Heart left ventricle (tissue), 16 donors: Measurements from ENCODE around the gene ARPC1A. TPM values are rescaled to one million over a fixed set of nuclear protein-coding genes. Genes with fewer than 3 reads are reported as not detected.

Experiments
- ATAC-seq, 4 donors: fragments of 200-7000 bp; cut with Tn5 transposase; one replicate each; pipeline ENCODE4 v1.9.1; 2020 to 2022; ENCODE audit warnings: moderate library complexity in 4 of 4, mild to moderate bottlenecking in 3 of 4, moderate number of reproducible peaks in 1 of 4
- DNase-seq, 5 donors: peaks; one replicate each; pipeline ENCODE4 v3.0.0-alpha.2; 2020
- H3K27ac ChIP-seq, 12 donors: fragments of 200-600 bp; sonication (generic) in 4 of 12; one replicate each; pipeline versions ENCODE4 v1.5.0 to v1.8.0; 2016 to 2022; ENCODE audit warnings: mild to moderate bottlenecking in 2 of 12
- H3K27me3 ChIP-seq, 9 donors: fragments of 200-600 bp; sonication (generic) in 2 of 9; one replicate each; pipeline versions ENCODE4 v1.5.1 to v1.8.0; 2016 to 2022; ENCODE audit warnings: mild to moderate bottlenecking in 3 of 9
- H3K36me3 ChIP-seq, 9 donors: fragments of 200-600 bp; sonication (generic) in 2 of 9; one replicate each; pipeline versions ENCODE4 v1.5.0 to v1.8.0; 2018 to 2022; ENCODE audit warnings: mild to moderate bottlenecking in 2 of 9
- H3K4me1 ChIP-seq, 12 donors: fragments of 200-600 bp; sonication (generic) in 4 of 12; one replicate each; pipeline versions ENCODE4 v1.5.0 to v1.8.0; 2016 to 2022; ENCODE audit warnings: mild to moderate bottlenecking in 3 of 12
- H3K4me3 ChIP-seq, 12 donors: fragments of 200-600 bp; sonication (generic) in 4 of 12; one replicate each; pipeline versions ENCODE4 v1.5.0 to v1.8.0; 2017 to 2022; ENCODE audit warnings: mild to moderate bottlenecking in 9 of 12, moderate library complexity in 4 of 12
- H3K9me3 ChIP-seq, 12 donors: fragments of 200-600 bp; sonication (generic) in 4 of 12; one replicate each; pipeline versions ENCODE4 v1.5.0 to v1.8.0; 2016 to 2022; ENCODE audit warnings: mild to moderate bottlenecking in 1 of 12
- CTCF ChIP-seq, 12 donors: fragments of 200-600 bp; sonication (generic) in 4 of 12; IDR thresholded peaks; one replicate each; pipeline versions ENCODE4 v1.5.0 to v1.8.0; 2018 to 2022; ENCODE audit warnings: antibody characterized with exemption in 12 of 12, mild to moderate bottlenecking in 5 of 12
- POLR2A ChIP-seq, 2 donors: fragments of 450-650 bp; IDR thresholded peaks; one replicate each; pipeline ENCODE4 v1.6.1; 2017; ENCODE audit warnings: antibody characterized with exemption in 2 of 2, mild to moderate bottlenecking in 2 of 2, moderate library complexity in 2 of 2
- WGBS, 4 donors: extraction: QIAGEN DNeasy Blood & Tissue Kit in 2 of 4; methylation state at CpG; one replicate each; pipeline versions ENCODE4 v1.1.5 to v1.1.7; 2013 to 2018; 5-methylcytosine and 5-hydroxymethylcytosine counted together
- intact Hi-C, 10 donors: fragments of 100-400 bp; cut with DNase I; formaldehyde crosslinking; loops; one replicate each; pipeline versions ENCODE4 v1.11.1 to v1.14.2; 2022
- polyA plus RNA-seq, 2 donors: library from polyadenylated mRNA; stranded (reverse); fragments of 200-250 nt; gene quantifications; one replicate each; pipeline ENCODE4 v1.2.3, GENCODE V29; 2013
- total RNA-seq, 9 donors: library from RNA; depleted of rRNA in 2 of 9; stranded (reverse); fragments of >200 nt in 2 of 9; fragmentation: NEBNext Ultra II Directional in 3 of 9; extraction: Animal tissue kit (Norgen Biotek cat#: 25700) in 3 of 9; gene quantifications; one replicate each; pipeline versions ENCODE4 v1.1.0 to v1.2.4, GENCODE V29; 2016 to 2023
- donor health status: ischemic (EF 13 %, LVEDD 7.1; RV severe dilation, severe dysfunction).
- donor health status: healthy with polysubstance abuse.
- donor health status: DM: no; HTN: yes; CAD: no.
- donor health status: DM: no; HTN: no; CAD: no.
- donor health status: ischemic (EF 25% LVEDD 6.9; RV normal size, moderate dysfunction).
- donor health status: ischemic (EF 25% LVEDD 5.7; RV mildly dilated, moderate dysfunction).
- donor health status: healthy.
- donor health status: DM: yes; HTN: yes; CAD: no.
- donor health status: ischemic (EF 35%, LVEDD 5.7; RV mildly dilated, moderate dysfunction).
- donor health status: nonischemic (EF 11% LVEDD 7.7; RV severe dilation, severe dysfunction).
- donor health status: DM: yes; HTN: yes; CAD: no.
- donor health status: PGD.
- donor health status: ischemic (EF 29% LVEDD 5.4; RV normal size, mild dysfunction).
- donor health status: nonischemic (EF 23%, LVEDD 6.1; RV moderate dilation, normal function).

Gene ARPC1A
- total and polyA plus RNA-seq, 11 donors, result 97.1 to 208 (median 146) TPM

GRCh38 chr7:99402854-99403253, 77.2 kb downstream of the ARPC1A start:
- H3K4me1 ChIP-seq, result peaks cover 11 to 43% (median 28%) of the 10 kb centered on the region in 12 donors
- H3K27me3 ChIP-seq, result no peaks in the 10 kb centered on the region
- no peaks in the 10 kb centered on the region for H3K9me3 ChIP-seq
- 96 to 98% (median 98%) methylated on average over 3 of the region's 3 CpGs for WGBS, 4 donors
- H3K27ac ChIP-seq, result no peak overlapping the region
- no peak for DNase-seq
- intact Hi-C loops, result no loop called here
- no peak overlapping the region for H3K4me3 ChIP-seq
- H3K36me3 ChIP-seq, result peaks cover 0 to 77% (median 69%) of the 10 kb centered on the region in 9 donors
- TF ChIP-seq CTCF (IDR thresholded peaks at IDR 0.05) (no peak), POLR2A (IDR thresholded peaks at IDR 0.05) (no peak)
- ATAC-seq, result no peak

GRCh38 chr7:99403764-99404163, 78.1 kb downstream of the ARPC1A start:
- peaks cover 0 to 68% (median 60%) of the 10 kb centered on the region in 9 donors for H3K36me3 ChIP-seq
- H3K27ac ChIP-seq, result no peak overlapping the region
- peaks cover 11 to 44% (median 28%) of the 10 kb centered on the region in 12 donors for H3K4me1 ChIP-seq
- no peaks in the 10 kb centered on the region for H3K27me3 ChIP-seq
- 90 to 96% (median 95%) methylated on average over 5 of the region's 5 CpGs for WGBS, 4 donors
- DNase-seq, result peak in 1 of 5 donors; percentile 45
- intact Hi-C loops, result no loop called here
- ATAC-seq, result no peak
- no peaks in the 10 kb centered on the region for H3K9me3 ChIP-seq
- H3K4me3 ChIP-seq, result no peak overlapping the region
- TF ChIP-seq POLR2A (IDR thresholded peaks at IDR 0.05) (no peak), CTCF (IDR thresholded peaks at IDR 0.05) (no peak)

GRCh38 chr7:99404235-99404976, 78.7 kb downstream of the ARPC1A start:
- WGBS, 4 donors, result 75 to 83% (median 80%) methylated on average over 13 to 18 of the region's 18 CpGs
- no peak overlapping the region for H3K27ac ChIP-seq
- DNase-seq (peak in 1 of 5 donors; percentile 51), ATAC-seq (no peak)
- peaks cover 11 to 44% (median 29%) of the 10 kb centered on the region in 12 donors for H3K4me1 ChIP-seq
- intact Hi-C loops, result no loop called here
- no peak overlapping the region for H3K4me3 ChIP-seq
- peaks cover 0 to 61% (median 54%) of the 10 kb centered on the region in 9 donors for H3K36me3 ChIP-seq
- H3K9me3 ChIP-seq, result no peaks in the 10 kb centered on the region
- H3K27me3 ChIP-seq, result no peaks in the 10 kb centered on the region
- no peak for TF ChIP-seq POLR2A (IDR thresholded peaks at IDR 0.05)
- TF ChIP-seq CTCF (IDR thresholded peaks at IDR 0.05), result no peak

GRCh38 chr7:99404977-99405320, 79.3 kb downstream of the ARPC1A start:
- 90 to 95% (median 94%) methylated on average over 9 to 10 of the region's 10 CpGs for WGBS, 4 donors

More at GRCh38 chr7:99404977-99405320, 79.3 kb downstream of the ARPC1A start:
- H3K27me3 ChIP-seq, result no peaks in the 10 kb centered on the region
- no peak overlapping the region for H3K4me3 ChIP-seq
- DNase-seq (no peak), ATAC-seq (no peak)
- H3K4me1 ChIP-seq, result peaks cover 13 to 44% (median 34%) of the 10 kb centered on the region in 12 donors
- H3K9me3 ChIP-seq, result no peaks in the 10 kb centered on the region
- TF ChIP-seq POLR2A (IDR thresholded peaks at IDR 0.05), result no peak
- TF ChIP-seq CTCF (IDR thresholded peaks at IDR 0.05), result no peak
- H3K27ac ChIP-seq, result no peak overlapping the region
- intact Hi-C loops, result loop anchor here in 3 of 10 donors (5.0 kb wide), 3 partner anchors 33 to 1003 kb away; partner anchors contain the start of genes ARPC1B (in 1 of the 3) and BAIAP2L1 (in 1 of the 3)
- peaks cover 0 to 56% (median 48%) of the 10 kb centered on the region in 9 donors for H3K36me3 ChIP-seq
